Activated CD4-positive, alpha-beta T cell treated with anti-CD3 and anti-CD28 coated beads, Interleukin-2, amount 10 ng/mL, durations not matched to agents 7 days and 5 days (primary cell): ENCODE results near the gene CNTNAP2. TPM values are rescaled to one million over a fixed set of nuclear protein-coding genes. Genes with fewer than 3 reads are reported as not detected.

ENCODE experiments used
- CTCF ChIA-PET: fragments of 350-600 bp; sonication (Branson Sonifier 250); formaldehyde crosslinking; loops from one replicate; lab custom pipeline; 2021; ENCODE audit warnings: antibody characterized with exemption; lab: Charles Lee
- POLR2A ChIA-PET: fragments of 350-600 bp; sonication (Branson Sonifier 250); formaldehyde crosslinking; loops from one replicate; lab custom pipeline; 2021; ENCODE audit warnings: antibody characterized with exemption; lab: Charles Lee
- DNase-seq: peaks from one replicate; pipeline ENCODE4 v3.0.0-alpha.2; 2020
- H3K27ac Mint-ChIP-seq: one replicate; pipeline ENCODE4 v1.8.0; 2021; ENCODE audit warnings: mild to moderate bottlenecking, moderate library complexity, mixed read lengths
- H3K27me3 Mint-ChIP-seq: one replicate; pipeline ENCODE4 v1.8.0; 2021; ENCODE audit warnings: mixed read lengths
- H3K36me3 Mint-ChIP-seq: one replicate; pipeline ENCODE4 v1.8.0; 2021; ENCODE audit warnings: low read depth, mixed read lengths
- H3K4me1 Mint-ChIP-seq: one replicate; pipeline ENCODE4 v1.8.0; 2021; ENCODE audit warnings: mixed read lengths
- H3K4me3 Mint-ChIP-seq: one replicate; pipeline ENCODE4 v1.8.0; 2021; ENCODE audit warnings: mild to moderate bottlenecking, moderate library complexity, mixed read lengths
- H3K9me3 Mint-ChIP-seq: one replicate; pipeline ENCODE4 v1.8.0; 2021; ENCODE audit warnings: mixed read lengths
- total RNA-seq, 2 experiments: library from RNA; stranded (reverse); gene quantifications; one replicate each; pipeline ENCODE4 v1.2.3, GENCODE V29; 2021

Gene CNTNAP2
- total RNA-seq, 2 experiments from 2014 or later: not detected

GRCh38 chr7:147818317-147818716 is 1701.7 kb downstream of the CNTNAP2 start:
- DNase-seq: no peak
- no peaks in the 10 kb centered on the region for H3K4me1 Mint-ChIP-seq
- no peak overlapping the region for H3K4me3 Mint-ChIP-seq
- H3K36me3 Mint-ChIP-seq: no peaks in the 10 kb centered on the region
- ChIA-PET CTCF (no interaction called here), POLR2A (no interaction called here)
- H3K27me3 Mint-ChIP-seq: no peaks in the 10 kb centered on the region
- peaks cover 2% of the 10 kb centered on the region for H3K9me3 Mint-ChIP-seq
- no peak overlapping the region for H3K27ac Mint-ChIP-seq

DNA sequence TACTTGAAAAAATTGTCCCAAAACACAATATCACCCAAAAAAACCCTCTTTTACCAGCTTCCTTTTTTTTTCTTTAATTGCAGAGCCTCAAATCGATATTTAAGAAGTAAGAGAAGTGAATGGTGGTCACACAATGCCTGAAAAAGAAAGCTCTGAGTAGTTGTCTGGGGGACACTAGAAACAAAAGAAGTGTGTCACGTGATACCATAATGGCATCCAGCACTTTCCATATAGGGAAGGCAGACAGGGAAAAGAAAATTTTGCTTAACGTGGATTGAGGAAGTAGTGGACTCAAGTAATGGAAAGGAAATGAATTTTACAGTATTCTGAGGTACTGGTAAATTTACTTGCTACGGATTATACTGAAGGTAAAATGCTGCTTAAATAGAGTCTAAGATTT is 1708.1 kb downstream of the CNTNAP2 start:
- Mint-ChIP-seq H3K27ac (no peak overlapping the region), H3K27me3 (no peaks in the 10 kb centered on the region), H3K4me1 (no peaks in the 10 kb centered on the region), H3K4me3 (no peak overlapping the region), H3K9me3 (peaks cover 6% of the 10 kb centered on the region), H3K36me3 (no peaks in the 10 kb centered on the region)
- no peak for DNase-seq
- ChIA-PET CTCF (no interaction called here), POLR2A (no interaction called here)

DNA sequence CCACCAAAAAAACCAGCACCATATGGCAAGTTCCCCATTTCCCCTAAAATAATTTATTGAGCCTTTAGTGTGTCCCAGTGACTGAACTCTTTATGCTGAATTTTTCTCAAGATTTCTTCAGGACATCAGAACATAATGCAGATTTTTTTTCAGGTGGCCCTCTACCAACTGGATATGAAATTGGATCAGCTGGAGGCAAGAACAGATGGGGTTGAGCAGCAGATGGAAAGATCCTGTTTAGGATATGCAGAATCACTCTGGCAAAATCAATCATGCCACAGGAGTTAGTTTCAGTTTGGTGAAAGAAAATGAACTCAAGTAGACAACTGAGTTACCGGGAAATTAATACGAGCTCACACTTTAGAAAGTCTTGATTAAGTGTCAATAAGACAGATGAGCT is 1712.4 kb downstream of the CNTNAP2 start:
- POLR2A ChIA-PET: no interaction called here
- H3K27ac Mint-ChIP-seq: no peak overlapping the region
- no peak for DNase-seq
- CTCF ChIA-PET: no interaction called here
- peaks cover 4% of the 10 kb centered on the region for H3K9me3 Mint-ChIP-seq
- no peaks in the 10 kb centered on the region for H3K27me3 Mint-ChIP-seq
- no peaks in the 10 kb centered on the region for H3K4me1 Mint-ChIP-seq
- no peaks in the 10 kb centered on the region for H3K36me3 Mint-ChIP-seq
- no peak overlapping the region for H3K4me3 Mint-ChIP-seq

DNA sequence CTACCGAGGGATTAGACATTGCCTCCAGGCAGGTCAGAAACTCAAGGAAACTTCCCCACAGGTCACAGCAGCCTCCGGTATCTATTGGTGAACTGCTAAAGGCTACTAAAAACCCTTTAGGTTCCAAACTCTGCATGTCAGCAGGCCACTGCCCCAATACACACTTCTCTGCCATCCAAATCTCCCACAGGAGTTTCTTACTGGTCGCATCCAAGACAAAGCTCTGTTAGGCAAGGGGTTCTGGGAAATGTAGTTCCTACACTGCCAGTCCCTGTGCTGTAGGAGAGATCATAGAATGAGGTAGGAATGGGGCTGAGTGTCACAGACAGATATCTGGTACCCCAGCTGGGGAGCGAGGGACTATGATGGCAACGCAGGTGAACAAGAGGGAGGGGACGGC is 1717.0 kb downstream of the CNTNAP2 start:
- no peaks in the 10 kb centered on the region for H3K36me3 Mint-ChIP-seq
- H3K27me3 Mint-ChIP-seq: no peaks in the 10 kb centered on the region
- CTCF ChIA-PET: interaction anchor here (0.8 kb wide), 1 partner anchor 22 kb away, joined by 3 read pairs; no protein-coding TSS in a partner anchor
- no peaks in the 10 kb centered on the region for H3K4me1 Mint-ChIP-seq
- peaks cover 4% of the 10 kb centered on the region for H3K9me3 Mint-ChIP-seq
- H3K27ac Mint-ChIP-seq: no peak overlapping the region
- POLR2A ChIA-PET: no interaction called here
- no peak overlapping the region for H3K4me3 Mint-ChIP-seq
- DNase-seq: no peak

- H3K4me3 Mint-ChIP-seq: no peak overlapping the region
- H3K36me3 Mint-ChIP-seq: no peaks in the 10 kb centered on the region
- peaks cover 4% of the 10 kb centered on the region for H3K9me3 Mint-ChIP-seq
- ChIA-PET CTCF (interaction anchor here (0.8 kb wide), 1 partner anchor 23 kb away, joined by 3 read pairs; no protein-coding TSS in a partner anchor), POLR2A (no interaction called here)
- H3K4me1 Mint-ChIP-seq: no peaks in the 10 kb centered on the region
- no peaks in the 10 kb centered on the region for H3K27me3 Mint-ChIP-seq
- DNase-seq: no peak
- H3K27ac Mint-ChIP-seq: no peak overlapping the region
Measured at GRCh38 chr7:147833970-147834369, 1717.4 kb downstream of the CNTNAP2 start.

DNA sequence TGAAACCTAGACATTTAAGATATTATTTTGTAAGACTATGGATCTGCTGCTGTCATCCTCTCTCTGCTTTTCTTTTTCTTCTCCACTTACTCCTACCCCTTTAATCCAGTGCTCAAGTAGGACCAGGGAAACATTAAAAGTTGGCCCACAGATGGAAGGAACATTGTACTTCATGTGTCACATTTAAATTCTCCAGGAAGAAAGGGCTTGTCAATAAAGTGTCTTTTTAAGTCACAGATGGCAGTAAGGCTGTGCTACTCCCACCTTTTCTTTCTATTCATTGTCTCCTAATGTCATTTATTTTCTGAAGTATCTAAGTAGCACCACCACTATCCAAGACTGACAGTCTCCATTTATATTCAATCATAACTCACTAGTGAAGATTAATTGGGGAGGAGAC is 1736.2 kb downstream of the CNTNAP2 start:
- H3K4me3 Mint-ChIP-seq: no peak overlapping the region
- no peak for DNase-seq
- H3K27me3 Mint-ChIP-seq: no peaks in the 10 kb centered on the region
- POLR2A ChIA-PET: no interaction called here
- H3K4me1 Mint-ChIP-seq: no peaks in the 10 kb centered on the region
- no peak overlapping the region for H3K27ac Mint-ChIP-seq
- no peaks in the 10 kb centered on the region for H3K36me3 Mint-ChIP-seq
- H3K9me3 Mint-ChIP-seq: peaks cover 10% of the 10 kb centered on the region
- CTCF ChIA-PET: no interaction called here

DNA sequence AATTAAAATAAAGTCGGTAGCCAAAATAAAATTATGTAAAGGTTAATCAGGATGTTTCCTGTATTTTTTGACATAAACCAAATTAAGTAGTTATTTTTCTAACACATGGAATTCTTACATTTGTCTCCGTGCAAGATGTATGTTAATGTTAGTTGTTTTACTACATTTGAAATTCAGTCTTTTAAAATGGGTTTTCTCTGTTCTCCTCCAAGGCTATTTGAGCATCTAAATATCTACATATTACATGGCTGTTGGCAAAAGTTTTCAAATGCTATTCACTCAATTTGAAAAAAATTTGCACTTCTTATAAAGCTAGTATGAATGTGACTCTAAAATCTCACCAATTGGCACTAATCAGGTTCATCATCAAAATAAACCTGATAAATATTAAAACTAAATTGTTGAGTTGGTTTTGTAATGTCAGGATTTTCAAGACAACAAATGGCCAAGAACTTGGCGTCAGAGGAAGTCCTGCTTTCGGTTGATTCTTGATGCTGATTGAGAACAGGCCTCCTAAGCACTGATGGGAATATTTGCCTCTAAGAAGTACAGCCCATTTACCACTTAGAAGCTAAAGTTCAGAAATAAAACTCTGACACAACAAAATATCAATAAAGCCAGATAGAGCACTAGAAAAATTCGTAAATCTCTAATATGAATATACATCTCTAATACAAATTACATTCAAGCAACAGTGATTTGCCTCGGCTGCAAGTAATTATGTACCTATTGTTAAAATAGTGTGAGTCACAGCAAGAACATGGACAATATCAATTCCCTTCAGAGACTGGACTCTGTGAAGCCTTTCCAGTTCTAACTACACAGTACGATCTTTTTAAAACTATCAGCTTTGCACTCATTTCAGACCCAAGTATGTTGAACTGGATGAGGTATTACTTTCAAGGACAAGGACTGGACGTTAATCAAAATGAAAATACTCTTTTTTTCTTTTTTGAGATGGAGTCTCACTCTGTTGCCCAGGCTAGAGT is 1740.8 kb downstream of the CNTNAP2 start:
- Mint-ChIP-seq H3K27ac (no peak overlapping the region), H3K4me3 (no peak overlapping the region), H3K4me1 (no peaks in the 10 kb centered on the region), H3K36me3 (no peaks in the 10 kb centered on the region), H3K9me3 (no peaks in the 10 kb centered on the region), H3K27me3 (no peaks in the 10 kb centered on the region)
- CTCF ChIA-PET: no interaction called here
- POLR2A ChIA-PET: no interaction called here
- no peak for DNase-seq

DNA sequence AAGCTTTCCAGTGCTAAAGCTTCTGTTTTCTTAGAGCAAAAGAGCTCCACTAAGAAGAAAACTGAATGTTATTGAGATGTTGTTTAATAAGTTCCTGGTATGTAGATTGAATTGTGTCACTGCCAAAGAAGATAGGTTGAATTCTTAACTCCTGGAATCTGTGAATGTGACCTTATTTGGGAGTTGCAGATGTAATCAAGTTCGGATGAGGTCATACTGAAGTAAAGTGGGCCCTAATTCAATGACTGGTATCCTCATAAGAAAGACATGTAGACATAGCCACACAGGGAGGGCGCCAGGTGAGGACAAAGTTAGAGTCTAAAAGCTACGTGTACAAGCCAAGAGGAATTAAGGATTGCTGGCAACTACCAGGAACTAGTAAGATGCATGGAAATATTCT is 1741.8 kb downstream of the CNTNAP2 start:
- H3K4me1 Mint-ChIP-seq: no peaks in the 10 kb centered on the region
- CTCF ChIA-PET: no interaction called here
- POLR2A ChIA-PET: no interaction called here
- no peaks in the 10 kb centered on the region for H3K36me3 Mint-ChIP-seq
- no peak overlapping the region for H3K4me3 Mint-ChIP-seq
- H3K27me3 Mint-ChIP-seq: no peaks in the 10 kb centered on the region
- no peak for DNase-seq
- H3K27ac Mint-ChIP-seq: no peak overlapping the region
- peaks cover 4% of the 10 kb centered on the region for H3K9me3 Mint-ChIP-seq

DNA sequence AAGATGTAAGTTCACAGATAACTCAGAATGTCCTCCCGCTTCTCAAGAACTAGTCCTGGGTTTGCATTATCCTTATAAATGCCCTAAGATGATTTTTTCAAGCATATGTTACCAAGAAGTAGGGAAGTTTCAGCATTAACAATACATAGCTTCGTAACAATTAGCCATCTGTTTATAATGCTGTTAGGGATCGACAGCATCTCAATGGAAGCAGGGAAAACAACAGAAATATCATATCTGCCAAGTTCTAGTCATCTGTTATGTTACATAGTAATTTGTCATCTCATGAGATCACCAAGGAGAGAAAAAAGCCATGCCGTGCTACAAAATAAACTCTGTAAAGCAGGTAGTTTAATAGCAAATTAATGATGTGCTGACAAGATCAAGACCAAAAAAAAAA is 1742.4 kb downstream of the CNTNAP2 start:
- ChIA-PET POLR2A (no interaction called here), CTCF (no interaction called here)
- H3K9me3 Mint-ChIP-seq: peaks cover 4% of the 10 kb centered on the region
- no peak overlapping the region for H3K4me3 Mint-ChIP-seq
- no peaks in the 10 kb centered on the region for H3K36me3 Mint-ChIP-seq
- H3K27ac Mint-ChIP-seq: no peak overlapping the region
- DNase-seq: no peak
- no peaks in the 10 kb centered on the region for H3K4me1 Mint-ChIP-seq
- H3K27me3 Mint-ChIP-seq: no peaks in the 10 kb centered on the region

GRCh38 chr7:147859486-147859885 is 1742.9 kb downstream of the CNTNAP2 start:
- H3K9me3 Mint-ChIP-seq: peaks cover 4% of the 10 kb centered on the region
- no peaks in the 10 kb centered on the region for H3K36me3 Mint-ChIP-seq
- H3K4me3 Mint-ChIP-seq: no peak overlapping the region
- POLR2A ChIA-PET: no interaction called here
- H3K27ac Mint-ChIP-seq: no peak overlapping the region
- no peaks in the 10 kb centered on the region for H3K4me1 Mint-ChIP-seq
- no peak for DNase-seq
- CTCF ChIA-PET: no interaction called here
- no peaks in the 10 kb centered on the region for H3K27me3 Mint-ChIP-seq

DNA sequence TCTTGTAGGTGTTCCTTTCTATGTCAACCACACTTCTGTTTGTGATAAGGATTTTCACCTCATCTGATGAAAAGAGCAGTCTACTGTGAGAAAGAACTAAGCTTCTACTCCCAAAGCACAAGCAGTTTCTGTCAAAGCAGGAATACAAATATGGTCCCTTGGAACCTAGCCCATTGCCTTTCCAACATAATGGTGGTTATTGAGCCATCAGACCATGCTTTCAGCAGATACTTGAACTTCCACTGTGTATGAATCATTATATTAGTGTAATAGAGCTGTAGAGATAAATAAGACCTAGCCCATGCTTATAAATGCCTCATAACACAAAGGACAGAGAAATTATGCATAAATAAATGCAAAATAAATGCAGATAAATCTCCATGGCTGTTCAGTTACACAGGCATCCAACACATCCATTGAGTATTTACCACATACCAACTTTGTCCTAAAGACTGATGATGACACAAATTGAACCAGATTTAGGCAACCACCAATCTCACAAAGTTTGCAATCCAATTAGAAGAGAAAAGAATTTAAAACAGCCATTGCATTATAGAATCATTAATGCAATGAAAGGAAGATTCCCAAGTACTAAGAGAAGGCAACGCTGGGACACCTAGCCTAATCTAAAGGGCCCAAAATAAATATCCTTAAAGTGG is 1744.6 kb downstream of the CNTNAP2 start:
- H3K9me3 Mint-ChIP-seq: peaks cover 7% of the 10 kb centered on the region
- ChIA-PET POLR2A (no interaction called here), CTCF (no interaction called here)
- no peaks in the 10 kb centered on the region for H3K4me1 Mint-ChIP-seq
- DNase-seq: no peak
- H3K27ac Mint-ChIP-seq: no peak overlapping the region
- no peaks in the 10 kb centered on the region for H3K36me3 Mint-ChIP-seq
- H3K4me3 Mint-ChIP-seq: no peak overlapping the region
- no peaks in the 10 kb centered on the region for H3K27me3 Mint-ChIP-seq

- Mint-ChIP-seq H3K27ac (no peak overlapping the region), H3K36me3 (no peaks in the 10 kb centered on the region), H3K27me3 (no peaks in the 10 kb centered on the region), H3K4me1 (no peaks in the 10 kb centered on the region), H3K9me3 (peaks cover 10% of the 10 kb centered on the region), H3K4me3 (no peak overlapping the region)
- no peak for DNase-seq
- ChIA-PET CTCF (no interaction called here), POLR2A (no interaction called here)
Measured at GRCh38 chr7:147861945-147862344, 1745.3 kb downstream of the CNTNAP2 start.

DNA sequence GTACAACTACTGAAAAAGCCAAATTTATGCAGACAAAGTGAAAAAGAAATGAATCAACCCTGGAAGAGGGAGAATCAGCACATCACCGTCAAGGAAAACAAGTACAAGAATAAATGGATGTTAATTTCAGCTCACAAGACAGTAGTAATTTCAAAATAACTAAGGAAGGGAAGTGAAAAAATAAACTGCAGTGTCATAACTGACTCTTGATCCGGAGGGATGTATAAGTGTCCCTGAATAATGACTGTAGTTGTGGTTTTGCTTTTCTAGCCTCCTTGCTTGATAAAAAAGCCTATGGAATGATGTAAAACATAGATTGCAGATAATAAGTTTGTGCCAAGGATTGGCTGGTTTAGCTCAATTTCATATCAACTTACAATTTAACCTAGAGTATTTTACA is 1752.9 kb downstream of the CNTNAP2 start:
- no peaks in the 10 kb centered on the region for H3K27me3 Mint-ChIP-seq
- H3K36me3 Mint-ChIP-seq: no peaks in the 10 kb centered on the region
- peaks cover 10% of the 10 kb centered on the region for H3K9me3 Mint-ChIP-seq
- no peak for DNase-seq
- no peak overlapping the region for H3K4me3 Mint-ChIP-seq
- no peaks in the 10 kb centered on the region for H3K4me1 Mint-ChIP-seq
- H3K27ac Mint-ChIP-seq: no peak overlapping the region
- POLR2A ChIA-PET: no interaction called here
- CTCF ChIA-PET: no interaction called here
